CD4-positive, alpha-beta T cell (primary cell): ENCODE data around the gene SGIP1. TPM values are rescaled to one million over a fixed set of nuclear protein-coding genes. Genes with fewer than 3 reads are reported as not detected.

Experiments used
- ATAC-seq: fragments of 200-7000 bp; cut with Tn5 transposase; one replicate; pipeline ENCODE4 v1.10.0; 2022; ENCODE audit warnings: mild to moderate bottlenecking; ENCODE audit not compliant: poor library complexity
- CTCF ChIA-PET: fragments of 350-600 bp; sonication (Branson Sonifier 250); formaldehyde crosslinking; loops from one replicate; lab custom pipeline; 2021; ENCODE audit warnings: antibody characterized with exemption, inconsistent platforms; lab: Charles Lee
- POLR2A ChIA-PET: fragments of 350-600 bp; sonication (Branson Sonifier 250); formaldehyde crosslinking; loops from one replicate; lab custom pipeline; 2021; ENCODE audit warnings: antibody characterized with exemption, inconsistent platforms; lab: Charles Lee
- DNase-seq, 14 experiments: peaks; one replicate each; pipeline ENCODE4 v3.0.0-alpha.2; 2013 to 2020; ENCODE audit warnings: mixed read lengths in 2 of 14
- H3K27ac ChIP-seq, 2 donors: one replicate each; pipeline versions ENCODE4 v1.5.1 to v1.7.0; 2013; ENCODE audit warnings: low read length in 2 of 2, low read depth in 1 of 2, mild to moderate bottlenecking in 1 of 2
- H3K27me3 ChIP-seq, 2 experiments: 1 replicate in 1 of 2; 2 replicates in 1 of 2; pipeline versions ENCODE4 v1.6.1 to v1.7.0; 2013; ENCODE audit warnings: low read length in 2 of 2, control low read depth in 1 of 2, mild to moderate bottlenecking in 1 of 2, moderate library complexity in 1 of 2; ENCODE audit not compliant: insufficient read depth in 2 of 2, control insufficient read depth in 1 of 2
- H3K36me3 ChIP-seq: one replicate; pipeline ENCODE4 v1.6.1; 2013; ENCODE audit warnings: low read length, control low read depth; ENCODE audit not compliant: insufficient read depth
- H3K4me1 ChIP-seq: one replicate; pipeline ENCODE4 v1.6.1; 2013; ENCODE audit warnings: low read length, control low read depth; ENCODE audit not compliant: insufficient read depth
- H3K4me3 ChIP-seq: one replicate; pipeline ENCODE4 v1.5.1; 2013; ENCODE audit warnings: mild to moderate bottlenecking, low read length, moderate library complexity
- H3K9me3 ChIP-seq, 2 experiments: 1 replicate in 1 of 2; 2 replicates in 1 of 2; pipeline versions ENCODE4 v1.6.1 to v1.7.0; 2013; ENCODE audit warnings: low read length in 2 of 2, mild to moderate bottlenecking in 2 of 2, control low read depth in 1 of 2, moderate library complexity in 1 of 2; ENCODE audit not compliant: control insufficient read depth in 1 of 2, insufficient read depth in 1 of 2
- H3K27ac Mint-ChIP-seq: one replicate; pipeline ENCODE4 v1.8.0; 2020; ENCODE audit warnings: mixed read lengths
- H3K27me3 Mint-ChIP-seq: one replicate; pipeline ENCODE4 v1.8.0; 2021; ENCODE audit warnings: mixed read lengths
- H3K36me3 Mint-ChIP-seq: one replicate; pipeline ENCODE4 v1.8.0; 2021; ENCODE audit warnings: low read depth, mixed read lengths
- H3K4me1 Mint-ChIP-seq: one replicate; pipeline ENCODE4 v1.8.0; 2021; ENCODE audit warnings: low read depth, mixed read lengths
- H3K4me3 Mint-ChIP-seq: one replicate; pipeline ENCODE4 v1.8.0; 2020; ENCODE audit warnings: mild to moderate bottlenecking, mixed read lengths
- H3K9me3 Mint-ChIP-seq: one replicate; pipeline ENCODE4 v1.8.0; 2020; ENCODE audit warnings: mixed read lengths
- intact Hi-C, 2 experiments: fragments of 100-400 bp; cut with DNase I in 1 of 2; cut with micrococcal nuclease in 1 of 2; formaldehyde crosslinking; loops; one replicate each; pipeline versions ENCODE4 v1.15.1 to v1.9.0; 2023 to 2025; cut with DNase I, micrococcal nuclease
- total RNA-seq, 174 experiments: library from RNA in 2 of 174; stranded (reverse) in 2 of 174; gene quantifications; one replicate each; pipeline ENCODE4 v1.2.3 and lab custom pipeline; 2021 to 2026
- TF ChIP-seq, protein P1 (sequence below): fragments of 200-600 bp; IDR thresholded peaks from one replicate; pipeline ENCODE4 v1.8.0; 2022; ENCODE audit warnings: antibody characterized with exemption, mild to moderate bottlenecking

SGIP1 gene
- total RNA-seq, 2 experiments from 2014 or later = 0.84 TPM; not detected in 1

DNA sequence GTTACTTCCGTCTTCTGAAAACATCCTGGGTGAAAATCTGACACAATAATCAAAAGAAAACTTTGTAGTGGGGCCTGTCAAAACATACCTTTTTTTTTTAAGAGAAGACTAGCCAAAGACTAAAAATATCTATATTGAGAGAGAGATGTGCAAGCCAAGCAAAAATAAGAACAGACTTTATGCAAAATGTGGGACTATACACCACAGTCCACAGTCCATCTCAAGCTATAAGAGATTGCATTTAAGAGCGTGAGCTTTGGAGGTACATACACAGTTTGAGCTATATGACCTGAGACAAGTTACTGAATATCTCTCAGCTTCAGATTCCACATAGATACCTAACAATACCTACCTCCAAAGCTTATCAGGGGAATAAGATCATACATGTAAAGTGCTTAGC, 153.4 kb downstream of the SGIP1 start:
- no peak overlapping the region for H3K4me3 Mint-ChIP-seq
- no peaks in the 10 kb centered on the region for H3K36me3 ChIP-seq
- H3K9me3 ChIP-seq = no peaks in the 10 kb centered on the region
- no peaks in the 10 kb centered on the region for H3K9me3 Mint-ChIP-seq
- H3K4me3 ChIP-seq = no peak overlapping the region
- H3K27me3 Mint-ChIP-seq = peaks cover 5% of the 10 kb centered on the region
- H3K27ac Mint-ChIP-seq = no peak overlapping the region
- peaks cover 0 to 6% of the 10 kb centered on the region in 2 experiments for H3K27me3 ChIP-seq
- H3K4me1 ChIP-seq = no peaks in the 10 kb centered on the region
- H3K36me3 Mint-ChIP-seq = no peaks in the 10 kb centered on the region
- DNase-seq (no peak), ATAC-seq (no peak)
- TF ChIP-seq, protein P1, sequence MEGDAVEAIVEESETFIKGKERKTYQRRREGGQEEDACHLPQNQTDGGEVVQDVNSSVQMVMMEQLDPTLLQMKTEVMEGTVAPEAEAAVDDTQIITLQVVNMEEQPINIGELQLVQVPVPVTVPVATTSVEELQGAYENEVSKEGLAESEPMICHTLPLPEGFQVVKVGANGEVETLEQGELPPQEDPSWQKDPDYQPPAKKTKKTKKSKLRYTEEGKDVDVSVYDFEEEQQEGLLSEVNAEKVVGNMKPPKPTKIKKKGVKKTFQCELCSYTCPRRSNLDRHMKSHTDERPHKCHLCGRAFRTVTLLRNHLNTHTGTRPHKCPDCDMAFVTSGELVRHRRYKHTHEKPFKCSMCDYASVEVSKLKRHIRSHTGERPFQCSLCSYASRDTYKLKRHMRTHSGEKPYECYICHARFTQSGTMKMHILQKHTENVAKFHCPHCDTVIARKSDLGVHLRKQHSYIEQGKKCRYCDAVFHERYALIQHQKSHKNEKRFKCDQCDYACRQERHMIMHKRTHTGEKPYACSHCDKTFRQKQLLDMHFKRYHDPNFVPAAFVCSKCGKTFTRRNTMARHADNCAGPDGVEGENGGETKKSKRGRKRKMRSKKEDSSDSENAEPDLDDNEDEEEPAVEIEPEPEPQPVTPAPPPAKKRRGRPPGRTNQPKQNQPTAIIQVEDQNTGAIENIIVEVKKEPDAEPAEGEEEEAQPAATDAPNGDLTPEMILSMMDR = no peak
- ChIA-PET POLR2A (no interaction called here), CTCF (no interaction called here)
- no peak overlapping the region for H3K27ac ChIP-seq
- intact Hi-C loops = no loop called here
- H3K4me1 Mint-ChIP-seq = no peaks in the 10 kb centered on the region

DNA sequence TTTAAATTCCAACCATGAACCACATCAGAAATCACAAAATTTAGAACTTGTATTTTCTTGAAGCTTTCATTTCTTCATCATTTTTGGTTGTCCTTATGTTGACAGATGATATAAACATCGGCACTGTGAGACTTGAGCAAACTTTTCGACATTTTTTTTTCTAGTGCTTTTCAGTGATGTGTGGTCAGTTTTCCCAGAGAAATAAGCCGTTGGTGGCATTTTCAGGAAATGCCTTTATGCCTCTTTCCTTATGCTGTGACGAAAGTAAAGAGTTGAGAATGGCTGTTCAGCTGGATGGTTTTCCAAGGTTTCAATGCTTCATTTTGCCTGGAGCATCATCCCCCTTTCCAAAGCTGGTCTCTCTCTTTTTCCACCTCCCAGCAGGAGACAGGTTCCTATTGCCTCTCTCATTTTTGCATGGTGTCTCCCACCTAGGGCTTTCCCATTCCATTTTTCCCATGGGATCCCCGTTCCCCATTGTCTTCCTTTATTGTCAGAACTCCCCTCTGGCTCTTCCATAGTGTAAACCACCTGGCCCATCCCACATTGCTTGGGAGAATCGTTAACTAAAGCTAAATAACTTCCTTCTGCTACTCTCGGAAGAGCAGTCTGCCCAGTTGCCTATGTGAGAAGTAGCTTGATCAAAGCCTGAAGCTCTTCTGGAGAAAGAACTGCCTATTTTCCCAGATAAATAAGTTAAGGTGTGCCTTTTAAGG, 156.9 kb downstream of the SGIP1 start:
- intact Hi-C loops = no loop called here
- no peaks in the 10 kb centered on the region for H3K4me1 Mint-ChIP-seq
- no peaks in the 10 kb centered on the region for H3K27me3 Mint-ChIP-seq
- ATAC-seq (no peak), DNase-seq (no peak)
- no peaks in the 10 kb centered on the region for H3K4me1 ChIP-seq
- H3K27me3 ChIP-seq = peaks cover 0 to 6% of the 10 kb centered on the region in 2 experiments
- POLR2A ChIA-PET = no interaction called here
- no peaks in the 10 kb centered on the region for H3K36me3 ChIP-seq
- CTCF ChIA-PET = no interaction called here
- H3K36me3 Mint-ChIP-seq = no peaks in the 10 kb centered on the region
- H3K9me3 Mint-ChIP-seq = no peaks in the 10 kb centered on the region
- no peaks in the 10 kb centered on the region for H3K9me3 ChIP-seq
- TF ChIP-seq, protein P1 = no peak
- H3K27ac Mint-ChIP-seq = no peak overlapping the region
- no peak overlapping the region for H3K4me3 ChIP-seq
- H3K4me3 Mint-ChIP-seq = no peak overlapping the region
- no peak overlapping the region for H3K27ac ChIP-seq

DNA sequence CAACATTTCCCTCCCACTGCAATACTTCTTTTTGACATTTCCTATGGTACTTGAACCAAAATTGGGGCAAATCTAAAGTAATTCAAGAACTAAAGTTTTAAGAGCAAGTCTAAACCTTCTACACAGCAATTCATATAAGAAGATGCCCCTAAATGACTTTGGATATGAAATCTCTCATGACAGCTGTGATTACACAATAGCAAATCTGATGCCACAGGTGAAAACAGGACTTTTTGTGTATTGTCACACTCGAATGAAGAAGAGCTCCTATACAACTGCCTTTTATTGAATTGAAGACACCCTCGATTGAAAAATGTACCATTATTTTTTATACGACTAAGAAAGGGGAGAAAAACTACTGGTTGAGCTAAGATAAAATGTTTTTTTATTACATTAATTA, 158.7 kb downstream of the SGIP1 start:
- TF ChIP-seq, protein P1 = no peak
- intact Hi-C loops = no loop called here
- ChIA-PET CTCF (interaction anchor here (0.6 kb wide), 1 partner anchor 18 kb away, joined by 3 read pairs; no protein-coding TSS in a partner anchor), POLR2A (no interaction called here)
- ATAC-seq = no peak
- H3K4me1 ChIP-seq = no peaks in the 10 kb centered on the region
- H3K4me3 ChIP-seq = no peak overlapping the region
- no peak overlapping the region for H3K27ac ChIP-seq
- H3K36me3 ChIP-seq = no peaks in the 10 kb centered on the region
- no peak for DNase-seq
- H3K27me3 Mint-ChIP-seq = no peaks in the 10 kb centered on the region
- H3K27me3 ChIP-seq = peaks cover 0 to 6% of the 10 kb centered on the region in 2 experiments
- no peak overlapping the region for H3K27ac Mint-ChIP-seq
- H3K4me1 Mint-ChIP-seq = no peaks in the 10 kb centered on the region
- no peaks in the 10 kb centered on the region for H3K9me3 Mint-ChIP-seq
- no peaks in the 10 kb centered on the region for H3K36me3 Mint-ChIP-seq
- no peak overlapping the region for H3K4me3 Mint-ChIP-seq
- no peaks in the 10 kb centered on the region for H3K9me3 ChIP-seq
